CD4-positive, alpha-beta T cell treated with Interleukin-17A for 1 hour (primary cell): ENCODE data around the gene STAB2.
"Not testable (repeated sequence)": the region's sequence is repeated elsewhere in the genome, so short reads cannot be mapped to it uniquely, and the experiment has no call there.

Experiments
- DNase-seq: peaks from one replicate; pipeline ENCODE4 v3.0.0-alpha.2; 2020

STAB2 gene

GRCh38 chr12:103785243-103786031, 198.4 kb downstream of the STAB2 start:
- DNase-seq, result no peak

DNA sequence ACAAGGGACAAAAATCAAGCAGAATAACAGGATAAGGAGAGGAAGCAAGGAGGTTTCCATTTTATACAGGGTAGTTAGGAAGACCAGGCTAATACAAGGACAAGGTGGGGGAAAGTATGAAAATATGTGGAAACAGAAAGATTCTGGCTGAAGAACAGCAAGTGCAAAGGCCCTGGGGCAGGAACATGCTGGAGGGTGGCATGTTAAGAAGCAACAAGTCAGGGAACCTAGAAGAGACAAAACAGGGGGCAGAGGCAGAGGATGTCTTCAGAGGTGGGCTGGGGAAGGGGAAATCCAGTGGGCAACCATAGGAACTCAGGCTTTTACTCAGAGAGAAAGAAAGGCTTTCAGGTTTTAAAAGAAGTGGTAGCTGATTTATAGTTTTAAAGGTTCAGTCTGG, 199.1 kb downstream of the STAB2 start:
- DNase-seq, result no peak

GRCh38 chr12:103791350-103791920, 204.4 kb downstream of the STAB2 start:
- no peak for DNase-seq

DNA sequence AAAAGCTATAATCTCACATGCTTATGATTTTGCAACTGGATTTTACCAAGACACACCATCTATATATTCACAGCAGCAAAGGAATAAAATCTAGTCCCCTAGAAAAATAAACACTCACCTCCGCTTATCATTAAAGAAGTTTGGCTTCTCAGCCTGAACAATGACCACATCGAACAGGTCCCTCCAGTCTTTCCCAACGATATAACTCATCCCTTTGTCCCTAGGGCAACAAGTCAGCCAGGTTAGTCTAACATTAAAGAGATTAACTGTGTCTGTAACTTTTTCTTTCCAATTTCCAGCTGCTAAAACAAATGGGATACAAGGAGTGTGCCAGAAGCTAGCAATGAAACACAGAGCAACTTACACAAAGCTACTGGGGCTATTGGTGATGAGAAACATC, 206.0 kb downstream of the STAB2 start:
- DNase-seq, result no peak

DNA sequence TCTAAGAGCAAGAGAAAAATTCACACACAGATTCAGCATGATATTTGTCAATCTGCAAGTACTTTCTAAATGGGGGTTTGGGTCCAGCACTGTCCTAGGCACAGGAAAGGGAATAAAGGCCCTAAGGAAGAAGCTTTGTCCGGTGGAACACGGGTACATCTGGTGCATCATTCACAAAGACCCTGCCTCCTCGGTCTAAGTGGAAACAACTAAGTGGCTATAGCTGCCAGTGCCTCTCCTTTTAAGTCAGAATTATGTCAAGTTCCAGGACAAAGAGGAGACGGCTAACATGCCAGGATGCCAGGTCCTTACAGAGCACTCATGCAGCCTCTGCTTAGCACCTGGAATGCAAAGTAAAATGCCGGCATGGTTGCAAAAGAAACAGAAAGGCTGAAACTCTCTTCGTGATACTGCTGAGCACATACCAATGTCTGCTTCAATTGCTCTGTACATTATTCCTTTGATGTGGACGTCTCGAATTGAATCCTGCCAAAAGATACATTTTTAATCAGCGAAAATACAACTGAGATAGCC, 206.5 kb downstream of the STAB2 start:
- DNase-seq, result no peak

DNA sequence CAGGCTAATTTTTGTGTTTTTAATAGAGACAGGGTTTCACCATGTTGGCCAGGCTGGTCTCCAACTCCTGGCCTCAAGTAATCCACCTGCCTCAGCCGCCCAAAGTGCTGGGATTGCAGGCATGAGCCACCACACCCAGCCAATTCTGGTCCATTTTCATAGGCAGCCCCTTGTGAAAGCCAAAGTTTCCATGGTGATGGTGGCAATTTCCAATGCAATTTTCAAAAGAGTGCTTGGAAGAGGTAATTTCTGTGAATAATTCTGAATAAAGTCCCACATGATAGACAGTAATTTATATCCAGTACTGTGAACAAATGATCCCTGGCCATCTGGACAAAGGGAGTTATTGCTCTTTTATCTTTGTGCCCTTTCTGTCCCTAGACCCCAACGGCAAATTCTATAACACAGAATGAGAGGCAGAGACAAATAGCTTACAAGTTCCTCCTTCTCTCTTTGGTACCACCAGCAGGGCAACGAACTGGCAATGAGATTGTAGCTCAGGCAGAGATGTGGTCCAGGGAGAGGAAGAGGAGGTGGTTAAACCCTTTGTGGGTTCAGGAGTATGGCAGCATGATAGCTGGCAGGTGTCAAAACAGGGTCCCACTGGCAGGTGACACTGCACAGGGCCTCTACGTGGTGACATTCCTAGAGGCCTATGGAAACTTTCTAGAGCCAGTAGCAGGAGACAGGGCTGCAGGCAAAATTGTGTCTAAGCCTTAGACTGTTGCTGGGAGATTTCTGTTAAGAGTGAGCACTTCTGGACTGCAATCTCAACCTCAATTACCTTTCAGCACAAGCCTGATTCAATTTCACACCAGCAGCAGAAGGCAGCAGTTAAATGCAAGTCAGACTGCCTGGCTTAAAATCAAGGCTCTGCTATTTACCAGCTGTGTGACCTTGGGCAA, 207.5 kb downstream of the STAB2 start:
- DNase-seq, result no peak

DNA sequence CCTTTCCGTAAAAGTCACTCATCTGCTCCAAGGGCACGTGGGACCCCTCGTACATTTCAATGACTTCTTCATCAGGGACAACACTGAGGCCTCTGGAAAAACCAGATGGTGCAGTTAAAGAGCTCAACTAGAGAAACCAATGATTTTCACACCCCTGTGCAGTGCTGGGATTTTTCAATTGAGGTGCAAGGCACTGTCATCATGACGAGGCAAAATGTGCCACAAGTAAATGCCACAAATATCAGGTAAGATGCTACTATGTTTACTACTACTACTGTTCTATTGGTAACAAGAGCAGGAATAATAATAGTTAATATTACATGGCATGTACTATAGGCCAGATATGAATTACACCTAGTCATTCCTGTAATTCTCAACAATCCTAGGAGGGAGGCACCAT, 211.5 kb downstream of the STAB2 start:
- DNase-seq, result no peak

DNA sequence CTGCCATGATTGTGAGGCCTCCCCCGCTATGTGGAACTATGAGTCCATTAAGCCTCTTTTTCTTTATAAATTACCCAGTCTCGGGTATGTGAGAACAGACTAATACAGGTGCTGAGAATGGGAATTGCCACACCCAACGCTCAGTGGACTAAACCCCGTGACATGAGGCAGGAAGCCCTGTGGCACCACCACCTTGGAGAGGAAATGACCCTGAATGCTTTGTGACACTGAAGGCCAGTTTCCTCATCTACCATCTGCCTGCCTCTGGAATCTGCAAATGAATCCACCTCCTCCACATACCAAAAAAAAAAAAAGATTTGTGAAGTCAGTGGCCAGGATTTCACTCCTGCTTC, 212.4 kb downstream of the STAB2 start:
- DNase-seq, result no peak

DNA sequence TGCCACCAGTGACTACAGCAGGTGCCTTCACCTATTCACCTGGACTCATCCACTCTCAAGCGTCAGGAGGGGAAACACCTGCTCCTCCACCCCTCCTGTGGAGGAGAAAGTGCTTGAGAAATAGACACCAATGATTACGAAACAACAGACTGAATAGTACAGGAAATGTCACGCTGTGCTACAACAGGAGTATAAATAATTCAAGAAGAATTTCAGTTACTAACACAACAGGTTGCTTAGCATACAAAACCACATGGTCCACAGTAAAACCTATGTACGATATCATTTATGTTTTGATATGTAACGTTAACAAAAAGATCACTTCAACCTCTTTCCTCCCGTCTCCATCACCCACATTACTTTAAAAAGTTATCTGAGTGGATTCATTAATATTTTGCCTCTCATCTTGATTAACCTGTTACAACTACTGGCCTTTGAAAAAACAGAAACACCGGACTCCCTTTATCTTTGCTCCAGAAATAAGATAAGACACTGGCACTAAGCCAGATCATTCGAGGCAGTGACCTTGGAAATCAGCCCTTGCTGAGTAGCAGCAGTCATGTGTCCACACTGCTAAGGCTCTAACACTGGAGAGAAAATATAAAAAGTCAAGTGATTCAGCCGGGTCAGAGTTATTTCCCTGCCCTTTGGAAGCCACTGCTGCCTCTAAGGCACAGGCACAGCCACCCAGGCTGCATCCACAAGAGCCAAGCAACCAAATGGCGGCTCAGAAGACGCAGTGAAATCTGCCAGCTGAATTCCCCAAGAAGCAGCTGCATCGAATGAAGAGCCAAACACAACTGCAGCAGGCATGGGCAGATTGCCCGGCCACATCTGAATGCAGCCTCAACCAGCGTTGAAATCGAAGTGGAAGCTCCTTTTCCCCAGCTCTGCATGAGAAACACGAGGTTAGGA, 213.0 kb downstream of the STAB2 start:
- DNase-seq, result no peak

GRCh38 chr12:103801709-103802585, 214.9 kb downstream of the STAB2 start:
- DNase-seq, result no peak

GRCh38 chr12:103802586-103802886, 215.5 kb downstream of the STAB2 start:
- no peak for DNase-seq

- DNase-seq, result no peak
These were observed 216.8 kb downstream of the STAB2 start for GRCh38 chr12:103803847-103804246.

GRCh38 chr12:103805655-103806360, 218.7 kb downstream of the STAB2 start:
- no peak for DNase-seq

- DNase-seq, result no peak
These were observed 219.7 kb downstream of the STAB2 start for GRCh38 chr12:103806803-103807202.

GRCh38 chr12:103807561-103808238, 220.6 kb downstream of the STAB2 start:
- no peak for DNase-seq

DNA sequence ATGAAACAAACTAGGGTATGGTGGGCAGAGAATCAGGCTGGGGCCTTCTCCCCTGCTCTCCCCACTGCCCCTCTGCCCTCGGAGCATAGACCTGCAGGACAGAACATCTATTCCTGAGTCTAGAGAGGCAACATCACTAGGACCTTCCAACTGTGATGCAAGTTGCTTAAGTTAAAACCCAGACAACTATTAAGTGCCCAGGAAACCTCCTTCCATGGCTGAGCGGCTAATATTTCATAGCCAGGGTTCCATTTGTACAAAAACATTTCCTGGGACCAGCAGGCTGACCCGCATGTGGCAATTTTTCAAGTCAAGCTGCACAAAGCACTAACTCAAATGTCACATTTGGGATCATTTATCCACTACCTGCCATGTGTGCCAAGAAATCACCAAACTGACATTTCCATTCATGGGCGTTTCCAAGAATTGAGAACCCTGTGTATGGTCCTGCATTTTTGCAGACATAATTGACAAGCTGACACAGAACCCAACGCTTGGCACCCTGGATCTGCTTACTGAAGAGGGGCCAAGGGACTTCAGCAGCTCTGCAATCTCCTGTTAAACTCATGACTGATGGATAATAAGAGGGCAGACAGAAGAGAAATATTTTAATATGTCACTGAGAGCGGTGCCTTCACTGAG, 221.3 kb downstream of the STAB2 start:
- no peak for DNase-seq

- DNase-seq, result no peak
These were observed 222.1 kb downstream of the STAB2 start for GRCh38 chr12:103809154-103809553.

DNA sequence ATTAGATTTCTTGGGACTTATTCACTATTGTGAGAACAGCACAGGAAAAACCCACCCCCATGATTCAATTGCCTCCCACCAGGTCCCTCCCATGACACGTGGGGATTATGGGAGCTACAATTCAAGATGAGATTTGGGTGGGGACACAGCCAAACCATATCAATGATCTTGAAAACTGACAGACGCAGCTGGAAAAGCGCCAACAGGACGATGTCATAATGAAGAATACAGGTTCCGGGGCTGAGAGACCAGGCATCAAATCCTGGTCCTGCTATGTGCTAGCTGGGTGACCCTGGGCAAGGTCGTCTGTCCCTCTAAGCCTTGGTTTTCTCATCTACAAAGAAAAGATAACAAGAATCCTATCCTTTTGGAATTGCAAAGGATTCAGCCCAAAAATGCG, 222.6 kb downstream of the STAB2 start:
- not testable (repeated sequence) for DNase-seq

GRCh38 chr12:103810111-103810510, 223.0 kb downstream of the STAB2 start:
- DNase-seq, result no peak

DNA sequence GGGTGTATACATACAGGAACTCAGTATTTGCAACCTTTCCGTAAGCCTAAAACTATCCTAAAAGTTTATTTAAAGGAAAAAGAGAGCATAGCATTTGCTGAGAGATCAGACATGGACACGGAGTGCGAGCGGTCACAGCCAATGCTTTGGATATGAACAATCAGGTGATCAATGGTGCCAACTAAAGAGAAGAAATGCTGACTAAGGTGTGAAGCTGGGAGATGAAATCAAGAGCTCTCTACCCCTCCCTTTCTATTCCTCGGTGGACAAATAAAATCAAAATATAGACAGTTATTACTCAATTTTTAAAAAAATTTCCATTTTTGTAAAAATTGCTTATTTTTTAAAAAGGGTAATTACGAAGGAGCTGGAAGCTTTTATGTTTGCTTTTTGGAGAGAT, 224.7 kb downstream of the STAB2 start:
- DNase-seq, result no peak
